Measurements from ENCODE around the gene RHOBTB3.

DNA sequence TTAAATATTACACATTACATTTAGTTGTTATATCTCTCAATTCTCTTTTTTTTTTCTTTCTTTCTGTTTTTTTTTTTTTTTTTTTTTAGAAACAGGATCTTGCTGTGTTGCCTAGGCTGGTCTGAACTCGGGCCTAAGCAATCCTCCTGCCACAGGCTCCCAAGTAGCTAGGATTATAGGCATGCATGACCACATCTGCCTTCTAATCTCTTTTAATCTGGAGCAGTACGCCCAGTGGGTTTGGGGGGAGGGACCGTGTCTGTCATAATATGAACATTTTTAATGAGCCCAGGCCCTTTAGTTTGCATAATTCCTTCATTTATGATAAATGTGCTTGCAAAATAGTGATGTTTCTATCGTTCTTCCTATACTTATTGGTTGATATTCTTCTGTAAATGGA, 10.3 kb downstream of the RHOBTB3 start:
- TF ChIP-seq, protein P1, sequence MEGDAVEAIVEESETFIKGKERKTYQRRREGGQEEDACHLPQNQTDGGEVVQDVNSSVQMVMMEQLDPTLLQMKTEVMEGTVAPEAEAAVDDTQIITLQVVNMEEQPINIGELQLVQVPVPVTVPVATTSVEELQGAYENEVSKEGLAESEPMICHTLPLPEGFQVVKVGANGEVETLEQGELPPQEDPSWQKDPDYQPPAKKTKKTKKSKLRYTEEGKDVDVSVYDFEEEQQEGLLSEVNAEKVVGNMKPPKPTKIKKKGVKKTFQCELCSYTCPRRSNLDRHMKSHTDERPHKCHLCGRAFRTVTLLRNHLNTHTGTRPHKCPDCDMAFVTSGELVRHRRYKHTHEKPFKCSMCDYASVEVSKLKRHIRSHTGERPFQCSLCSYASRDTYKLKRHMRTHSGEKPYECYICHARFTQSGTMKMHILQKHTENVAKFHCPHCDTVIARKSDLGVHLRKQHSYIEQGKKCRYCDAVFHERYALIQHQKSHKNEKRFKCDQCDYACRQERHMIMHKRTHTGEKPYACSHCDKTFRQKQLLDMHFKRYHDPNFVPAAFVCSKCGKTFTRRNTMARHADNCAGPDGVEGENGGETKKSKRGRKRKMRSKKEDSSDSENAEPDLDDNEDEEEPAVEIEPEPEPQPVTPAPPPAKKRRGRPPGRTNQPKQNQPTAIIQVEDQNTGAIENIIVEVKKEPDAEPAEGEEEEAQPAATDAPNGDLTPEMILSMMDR (IDR thresholded peaks at IDR 0.05): no peak
- TF ChIP-seq, protein P2, sequence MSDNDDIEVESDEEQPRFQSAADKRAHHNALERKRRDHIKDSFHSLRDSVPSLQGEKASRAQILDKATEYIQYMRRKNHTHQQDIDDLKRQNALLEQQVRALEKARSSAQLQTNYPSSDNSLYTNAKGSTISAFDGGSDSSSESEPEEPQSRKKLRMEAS (IDR thresholded peaks at IDR 0.05): no peak
- no peak for TF ChIP-seq MAFK (IDR thresholded peaks at IDR 0.05; ENCODE audit: partially characterized antibody)
- TF ChIP-seq ESRRA (IDR thresholded peaks at IDR 0.05; ENCODE audit: borderline replicate concordance, low read length): no peak
- no peak for TF ChIP-seq POLR2A (IDR thresholded peaks at IDR 0.05; ENCODE audit: low read length)
- no peak for TF ChIP-seq EP300 (IDR thresholded peaks at IDR 0.05)
- no peak for TF ChIP-seq NR3C1 (IDR thresholded peaks at IDR 0.05)

All from A549 (cell line).